ENCODE measurements around the gene TMEM178B.

Gene TMEM178B

DNA sequence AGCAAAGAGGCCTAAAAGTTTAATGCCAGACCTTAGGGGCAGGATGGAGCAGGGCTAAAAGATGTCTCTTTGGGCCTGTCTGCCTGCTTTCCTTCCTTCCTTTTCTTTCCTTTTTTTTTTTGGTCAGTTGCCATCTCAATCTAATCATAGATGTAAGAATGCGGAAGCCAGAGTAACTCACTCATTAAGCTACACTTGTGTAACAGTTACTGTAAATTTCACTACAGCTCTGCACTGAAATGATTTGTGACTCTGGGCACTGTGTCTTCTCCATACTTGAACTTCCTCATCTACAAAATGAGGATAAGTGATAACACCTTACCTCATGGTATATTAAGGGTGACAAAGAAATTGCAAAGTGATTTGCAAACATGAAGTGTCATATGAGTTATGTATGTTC is 401.8 kb downstream of the TMEM178B start:
- DNase-seq (ENCODE audit: low read depth), result no peak

DNA sequence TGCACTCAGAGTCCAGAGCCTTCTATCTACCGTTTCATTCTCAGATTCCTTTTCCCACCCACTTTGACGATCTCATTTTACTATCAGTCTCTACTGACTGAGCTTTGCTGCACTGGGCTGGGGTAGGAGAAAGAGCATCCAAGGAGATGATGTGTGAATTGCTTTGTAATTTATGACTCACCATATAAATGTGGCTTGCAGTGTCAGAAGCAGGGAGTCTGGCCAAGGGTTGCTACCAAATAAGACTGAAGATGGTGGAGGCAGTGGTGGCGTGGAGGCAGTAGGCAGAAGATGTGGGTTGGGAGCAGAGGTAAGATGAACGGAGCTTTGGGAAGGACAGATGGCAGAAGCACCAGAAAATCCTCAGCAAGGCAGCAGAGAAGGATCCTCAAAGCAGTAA is 404.0 kb downstream of the TMEM178B start:
- no peak for DNase-seq (ENCODE audit: low read depth)

DNA sequence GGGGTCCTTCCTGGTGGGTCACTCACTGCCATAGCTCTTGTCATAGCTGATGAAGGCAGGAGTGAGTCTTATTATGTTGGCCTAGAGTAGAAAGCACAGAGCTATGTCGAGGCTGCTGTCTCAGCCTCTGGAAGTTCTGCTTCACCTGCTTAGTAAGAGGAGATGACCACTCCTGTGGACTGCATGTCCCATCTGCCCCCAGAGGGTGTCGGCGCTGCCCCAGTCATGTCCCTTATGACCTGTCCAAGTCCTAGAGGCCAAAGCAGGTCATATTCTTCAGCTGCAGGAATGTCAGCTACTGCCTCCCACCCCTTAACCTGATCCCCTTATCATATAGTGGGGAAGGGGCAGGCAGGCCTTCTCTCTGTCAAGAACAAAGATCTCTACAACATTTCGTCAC is 405.0 kb downstream of the TMEM178B start:
- no peak for DNase-seq (ENCODE audit: low read depth)

DNA sequence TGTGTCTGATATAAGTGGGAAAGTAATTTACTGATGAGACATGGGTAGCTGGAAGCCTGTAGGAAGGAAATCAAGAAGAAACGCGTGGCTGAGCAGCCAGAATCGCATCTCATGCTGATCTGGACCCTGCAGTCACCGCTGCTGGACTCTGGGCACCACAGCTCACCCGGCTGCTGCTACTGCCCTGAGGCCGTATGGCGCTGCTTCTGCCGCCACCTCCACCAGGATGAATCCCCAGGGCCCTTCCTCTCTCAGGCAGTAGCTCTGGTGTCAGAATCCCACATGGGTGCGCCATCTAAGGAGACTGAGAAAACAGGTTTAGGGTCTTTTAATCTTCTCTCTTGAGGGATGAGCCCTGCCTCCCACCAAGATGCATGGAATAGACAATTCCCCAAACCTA is 407.1 kb downstream of the TMEM178B start:
- no peak for DNase-seq (ENCODE audit: low read depth)

- DNase-seq (ENCODE audit: low read depth), result no peak
These were observed 408.1 kb downstream of the TMEM178B start for GRCh38 chr7:141481971-141482370.

DNA sequence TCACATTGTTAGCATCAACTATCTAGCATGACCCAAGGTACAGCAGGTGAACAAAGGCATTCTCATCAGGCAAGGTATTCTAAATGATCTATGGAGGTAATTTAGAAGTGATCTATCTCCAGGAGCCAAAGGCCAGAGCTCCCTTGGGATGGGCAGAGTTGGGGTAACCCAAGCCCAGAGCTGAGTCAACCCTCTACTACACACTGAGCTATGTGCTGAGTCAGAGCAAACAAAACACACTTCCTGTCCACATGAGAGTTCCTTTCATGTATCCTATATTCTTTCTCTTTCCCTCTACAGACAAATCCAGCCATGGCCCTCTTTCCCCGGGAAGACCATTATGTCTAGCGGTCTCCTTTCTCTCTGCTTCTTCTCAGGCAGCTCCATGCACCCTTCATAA is 409.2 kb downstream of the TMEM178B start:
- DNase-seq (ENCODE audit: low read depth), result no peak

GRCh38 chr7:141484907-141485306 is 411.0 kb downstream of the TMEM178B start:
- DNase-seq (ENCODE audit: low read depth), result no peak

GRCh38 chr7:141486959-141487358 is 413.1 kb downstream of the TMEM178B start:
- DNase-seq (ENCODE audit: low read depth), result no peak

GRCh38 chr7:141490474-141490873 is 416.6 kb downstream of the TMEM178B start:
- DNase-seq (ENCODE audit: low read depth), result no peak

GRCh38 chr7:141495057-141495456 is 421.2 kb downstream of the TMEM178B start:
- no peak for DNase-seq (ENCODE audit: low read depth)

- no peak for DNase-seq (ENCODE audit: low read depth)
These were observed 423.5 kb downstream of the TMEM178B start for GRCh38 chr7:141497391-141497790.

- DNase-seq (ENCODE audit: low read depth), result no peak
These were observed 426.7 kb downstream of the TMEM178B start for GRCh38 chr7:141500608-141501007.

- no peak for DNase-seq (ENCODE audit: low read depth)
These were observed 427.6 kb downstream of the TMEM178B start for GRCh38 chr7:141501451-141501850.

GRCh38 chr7:141511316-141511675 is 437.4 kb downstream of the TMEM178B start:
- DNase-seq (ENCODE audit: low read depth), result no peak

DNA sequence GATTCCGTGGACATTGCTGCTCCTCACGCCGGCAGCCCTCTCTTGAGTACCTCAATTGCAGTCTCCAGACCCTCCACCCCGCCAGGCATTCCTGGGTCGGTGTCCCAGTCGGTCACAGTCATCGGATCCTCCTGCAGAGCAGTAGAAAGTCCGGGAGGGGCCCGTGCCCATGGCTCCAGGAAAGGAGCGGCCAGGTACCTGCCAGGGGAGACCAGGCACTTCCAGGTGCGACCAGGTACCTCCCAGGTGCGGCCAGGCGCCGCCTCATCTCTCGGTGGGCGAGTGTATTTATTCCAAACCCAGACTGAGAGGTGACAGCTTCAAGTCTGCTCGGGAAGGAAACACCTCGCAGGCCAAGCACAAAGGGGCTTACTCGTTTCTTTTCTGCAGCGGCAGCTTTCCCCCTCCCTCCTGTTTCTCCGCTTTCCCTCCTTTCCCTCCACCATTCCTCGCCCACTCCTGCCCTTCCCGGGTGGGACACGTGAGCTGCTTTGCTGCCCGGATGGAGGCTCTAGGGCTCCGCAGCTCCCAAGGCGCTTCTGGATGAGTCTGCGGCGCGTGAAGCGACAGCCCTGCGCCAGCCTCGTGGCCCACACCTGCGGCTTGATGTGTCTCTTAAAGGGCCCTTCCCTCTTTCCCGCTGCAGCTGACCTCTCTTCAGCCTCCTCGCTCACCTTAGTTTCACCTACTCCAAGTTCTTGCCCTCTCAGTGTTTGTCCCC is 438.0 kb downstream of the TMEM178B start:
- DNase-seq (ENCODE audit: low read depth), result no peak

- no peak for DNase-seq (ENCODE audit: low read depth)
These were observed 438.7 kb downstream of the TMEM178B start for GRCh38 chr7:141512597-141512996.

DNA sequence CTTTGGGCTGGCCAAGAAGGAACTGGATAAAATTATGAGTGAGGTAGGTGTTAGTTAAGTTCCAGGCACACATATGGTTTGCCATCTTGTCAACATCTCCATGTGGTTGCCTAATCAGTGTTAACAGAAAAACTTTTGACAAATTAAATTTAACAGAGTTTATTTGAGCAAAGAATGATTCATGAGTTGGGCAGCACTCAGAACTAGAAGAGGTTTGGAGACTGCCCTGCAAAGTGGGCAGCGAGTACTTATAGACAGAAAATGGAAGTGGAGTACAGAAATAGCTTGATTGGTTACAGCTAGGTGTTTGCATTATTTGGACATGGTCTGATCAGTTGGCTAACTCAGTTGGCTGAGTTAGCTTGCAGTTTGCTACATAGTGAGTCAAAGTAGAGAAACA is 439.9 kb downstream of the TMEM178B start:
- DNase-seq (ENCODE audit: low read depth), result no peak

GRCh38 chr7:141515941-141516340 is 442.1 kb downstream of the TMEM178B start:
- no peak for DNase-seq (ENCODE audit: low read depth)

DNA sequence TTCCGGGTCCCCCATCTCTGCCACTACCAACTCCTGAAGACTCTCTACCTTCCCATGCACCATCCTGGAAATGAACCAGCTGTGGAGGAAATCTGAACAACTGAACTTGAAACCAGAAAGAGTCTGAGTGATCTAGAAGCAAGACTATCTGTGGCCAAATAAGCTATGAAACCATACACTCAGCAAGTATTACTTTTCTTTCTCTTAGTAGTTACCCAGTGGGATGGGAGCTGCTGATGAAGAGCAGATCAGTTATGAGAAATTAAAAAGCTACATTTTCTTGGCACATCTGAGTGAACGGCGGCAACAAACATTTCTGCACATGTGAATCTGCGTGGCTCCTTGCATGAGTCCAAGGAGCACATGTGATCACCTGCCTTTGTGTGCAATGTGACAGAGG is 445.8 kb downstream of the TMEM178B start:
- no peak for DNase-seq (ENCODE audit: low read depth)

- DNase-seq (ENCODE audit: low read depth), result no peak
These were observed 448.9 kb downstream of the TMEM178B start for GRCh38 chr7:141522657-141523342.

DNA sequence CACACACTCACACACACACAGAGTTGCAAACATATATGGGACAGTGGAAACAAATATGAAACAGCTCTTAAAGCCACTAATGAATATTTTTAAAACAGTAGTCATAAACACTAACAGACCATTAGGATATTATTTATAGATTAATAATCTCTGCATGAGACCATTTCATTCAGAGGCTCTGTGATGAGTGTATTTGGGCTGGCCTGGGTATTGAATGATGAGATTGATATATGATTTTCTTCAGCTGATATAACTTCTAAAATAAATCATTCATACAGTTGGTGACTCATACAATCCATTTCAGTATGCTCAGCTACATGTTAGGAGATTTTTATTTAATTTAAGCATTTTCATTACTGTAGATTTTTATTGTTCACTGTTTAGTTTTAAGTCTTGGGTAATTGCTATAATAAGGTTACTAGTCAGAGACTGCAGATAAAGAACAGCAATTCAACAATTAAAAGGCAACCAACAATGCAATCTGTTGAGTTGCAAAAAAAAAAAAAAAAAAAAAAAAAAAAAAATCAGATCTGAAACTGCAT is 452.2 kb downstream of the TMEM178B start:
- DNase-seq (ENCODE audit: low read depth), result no peak

- DNase-seq (ENCODE audit: low read depth), result no peak
These were observed 453.2 kb downstream of the TMEM178B start for GRCh38 chr7:141527076-141527475.

DNA sequence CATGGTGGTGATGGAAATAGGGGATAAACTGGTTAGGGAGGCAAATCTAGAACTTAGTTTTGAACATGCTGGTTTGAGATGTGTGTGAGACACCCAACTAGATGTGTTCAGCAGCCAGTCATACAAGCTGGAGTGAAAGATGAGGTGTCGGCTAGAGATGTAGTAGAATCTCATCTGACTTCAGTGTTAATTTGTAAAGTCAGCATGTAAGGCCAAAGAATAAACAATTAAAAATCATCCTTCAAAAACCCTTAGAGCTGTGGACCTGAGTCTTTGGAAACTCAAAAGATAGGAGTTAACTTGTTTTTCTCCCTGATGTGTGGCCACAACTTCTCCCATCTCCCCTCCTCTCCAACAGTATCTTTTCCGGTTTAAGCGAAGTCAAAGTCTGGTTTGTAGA is 454.5 kb downstream of the TMEM178B start:
- no peak for DNase-seq (ENCODE audit: low read depth)
